Right atrium auricular region (tissue), 2 donors: ENCODE results near the gene CPSF3. TPM values are rescaled to one million over a fixed set of nuclear protein-coding genes. Genes with fewer than 3 reads are reported as not detected.

Experiments used
- DNase-seq: peaks from one replicate; pipeline ENCODE4 v3.0.0-alpha.2; 2019; ENCODE audit warnings: low spot score
- H3K27ac ChIP-seq, 2 donors: fragments of 200-600 bp; sonication (generic); 1 replicate in 1 of 2; 2 replicates in 1 of 2; pipeline ENCODE4 v1.5.1; 2016 to 2019
- H3K27me3 ChIP-seq, 2 donors: fragments of 200-600 bp; sonication (generic); one replicate each; pipeline versions ENCODE4 v1.5.1 to v1.6.0; 2017 to 2019
- H3K36me3 ChIP-seq: fragments of 200-600 bp; sonication (generic); one replicate; pipeline ENCODE4 v1.5.1; 2016
- H3K4me1 ChIP-seq, 2 donors: fragments of 200-600 bp; sonication (generic); one replicate each; pipeline versions ENCODE4 v1.5.1 to v1.6.0; 2017 to 2019
- H3K4me3 ChIP-seq, 2 donors: fragments of 200-600 bp; sonication (generic); 1 replicate in 1 of 2; 2 replicates in 1 of 2; pipeline ENCODE4 v1.5.1; 2017 to 2019; ENCODE audit warnings: mild to moderate bottlenecking in 1 of 2, moderate library complexity in 1 of 2
- H3K9me3 ChIP-seq, 2 donors: fragments of 200-600 bp; sonication (generic); one replicate each; pipeline ENCODE4 v1.5.1; 2019
- total RNA-seq, 2 donors: library from RNA; depleted of rRNA; stranded (reverse); fragments of >200 nt; gene quantifications; one replicate each; pipeline ENCODE4 v1.1.0, GENCODE V29; 2016
- TF ChIP-seq, protein P1 (sequence below), 2 donors: fragments of 200-600 bp; sonication (generic); IDR thresholded peaks; one replicate each; pipeline ENCODE4 v1.5.1; 2019; ENCODE audit warnings: antibody characterized with exemption in 2 of 2

Gene CPSF3
- total RNA-seq, 2 donors from 2014 or later, result 13.7 to 13.9 TPM

DNA sequence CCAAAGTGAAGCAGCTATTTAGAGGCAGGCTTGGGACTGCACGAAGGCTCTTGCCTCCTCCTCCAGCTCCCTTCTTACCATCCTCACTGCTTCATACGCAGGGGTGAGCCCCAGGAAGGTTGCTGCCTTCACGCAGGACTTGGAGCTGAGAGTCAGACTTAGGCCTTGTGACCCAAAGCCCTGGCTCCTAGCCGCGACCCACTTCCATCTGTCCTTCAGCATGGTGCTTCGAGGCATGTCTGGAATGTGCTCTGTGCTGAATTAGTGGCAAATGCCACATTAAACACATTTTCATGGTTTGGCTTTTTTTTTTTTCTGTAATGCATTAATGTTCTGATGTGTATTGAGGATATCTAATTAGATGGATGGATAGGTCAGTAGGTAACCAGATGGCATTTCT, 37.6 kb upstream of the CPSF3 start:
- H3K4me3 ChIP-seq, result no peak overlapping the region
- H3K4me1 ChIP-seq, result peaks cover 0 to 7% of the 10 kb centered on the region in 2 donors
- H3K9me3 ChIP-seq, result no peaks in the 10 kb centered on the region
- H3K27me3 ChIP-seq, result no peaks in the 10 kb centered on the region
- H3K36me3 ChIP-seq, result peaks cover 23% of the 10 kb centered on the region
- DNase-seq, result no peak
- TF ChIP-seq, protein P1, sequence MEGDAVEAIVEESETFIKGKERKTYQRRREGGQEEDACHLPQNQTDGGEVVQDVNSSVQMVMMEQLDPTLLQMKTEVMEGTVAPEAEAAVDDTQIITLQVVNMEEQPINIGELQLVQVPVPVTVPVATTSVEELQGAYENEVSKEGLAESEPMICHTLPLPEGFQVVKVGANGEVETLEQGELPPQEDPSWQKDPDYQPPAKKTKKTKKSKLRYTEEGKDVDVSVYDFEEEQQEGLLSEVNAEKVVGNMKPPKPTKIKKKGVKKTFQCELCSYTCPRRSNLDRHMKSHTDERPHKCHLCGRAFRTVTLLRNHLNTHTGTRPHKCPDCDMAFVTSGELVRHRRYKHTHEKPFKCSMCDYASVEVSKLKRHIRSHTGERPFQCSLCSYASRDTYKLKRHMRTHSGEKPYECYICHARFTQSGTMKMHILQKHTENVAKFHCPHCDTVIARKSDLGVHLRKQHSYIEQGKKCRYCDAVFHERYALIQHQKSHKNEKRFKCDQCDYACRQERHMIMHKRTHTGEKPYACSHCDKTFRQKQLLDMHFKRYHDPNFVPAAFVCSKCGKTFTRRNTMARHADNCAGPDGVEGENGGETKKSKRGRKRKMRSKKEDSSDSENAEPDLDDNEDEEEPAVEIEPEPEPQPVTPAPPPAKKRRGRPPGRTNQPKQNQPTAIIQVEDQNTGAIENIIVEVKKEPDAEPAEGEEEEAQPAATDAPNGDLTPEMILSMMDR (IDR thresholded peaks at IDR 0.05), result no peak
- peak overlapping the region in 1 of 2 donors; percentile 56 for H3K27ac ChIP-seq

DNA sequence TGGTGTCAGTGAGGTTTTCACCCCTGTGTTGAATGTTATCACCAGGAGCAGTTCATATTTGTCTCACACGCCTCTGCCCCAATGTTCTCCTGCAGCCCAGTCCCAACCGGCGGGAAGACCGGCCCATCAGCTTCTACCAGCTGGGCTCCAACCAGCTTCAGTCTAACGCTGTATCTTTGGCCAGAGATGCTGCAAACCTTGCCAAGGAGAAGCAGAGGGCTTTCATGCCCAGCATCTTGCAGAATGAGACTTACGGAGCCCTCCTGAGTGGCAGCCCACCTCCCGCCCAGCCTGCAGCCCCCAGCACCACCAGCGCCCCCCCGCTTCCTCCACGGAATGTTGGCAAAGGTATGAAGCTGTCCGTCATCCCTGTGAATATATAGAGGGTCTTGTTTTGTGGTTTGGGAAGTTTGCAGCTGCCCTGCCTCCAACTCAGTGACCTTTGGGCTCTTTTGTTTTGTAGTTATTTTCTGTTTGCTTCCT, 35.2 kb upstream of the CPSF3 start:
- Histone ChIP-seq H3K4me3 (no peak overlapping the region), H3K4me1 (peaks cover 0 to 15% of the 10 kb centered on the region in 2 donors), H3K9me3 (no peaks in the 10 kb centered on the region), H3K36me3 (peaks cover 27% of the 10 kb centered on the region), H3K27ac (no peak overlapping the region), H3K27me3 (no peaks in the 10 kb centered on the region)
- DNase-seq, result no peak
- TF ChIP-seq, protein P1 (IDR thresholded peaks at IDR 0.05), result no peak

DNA sequence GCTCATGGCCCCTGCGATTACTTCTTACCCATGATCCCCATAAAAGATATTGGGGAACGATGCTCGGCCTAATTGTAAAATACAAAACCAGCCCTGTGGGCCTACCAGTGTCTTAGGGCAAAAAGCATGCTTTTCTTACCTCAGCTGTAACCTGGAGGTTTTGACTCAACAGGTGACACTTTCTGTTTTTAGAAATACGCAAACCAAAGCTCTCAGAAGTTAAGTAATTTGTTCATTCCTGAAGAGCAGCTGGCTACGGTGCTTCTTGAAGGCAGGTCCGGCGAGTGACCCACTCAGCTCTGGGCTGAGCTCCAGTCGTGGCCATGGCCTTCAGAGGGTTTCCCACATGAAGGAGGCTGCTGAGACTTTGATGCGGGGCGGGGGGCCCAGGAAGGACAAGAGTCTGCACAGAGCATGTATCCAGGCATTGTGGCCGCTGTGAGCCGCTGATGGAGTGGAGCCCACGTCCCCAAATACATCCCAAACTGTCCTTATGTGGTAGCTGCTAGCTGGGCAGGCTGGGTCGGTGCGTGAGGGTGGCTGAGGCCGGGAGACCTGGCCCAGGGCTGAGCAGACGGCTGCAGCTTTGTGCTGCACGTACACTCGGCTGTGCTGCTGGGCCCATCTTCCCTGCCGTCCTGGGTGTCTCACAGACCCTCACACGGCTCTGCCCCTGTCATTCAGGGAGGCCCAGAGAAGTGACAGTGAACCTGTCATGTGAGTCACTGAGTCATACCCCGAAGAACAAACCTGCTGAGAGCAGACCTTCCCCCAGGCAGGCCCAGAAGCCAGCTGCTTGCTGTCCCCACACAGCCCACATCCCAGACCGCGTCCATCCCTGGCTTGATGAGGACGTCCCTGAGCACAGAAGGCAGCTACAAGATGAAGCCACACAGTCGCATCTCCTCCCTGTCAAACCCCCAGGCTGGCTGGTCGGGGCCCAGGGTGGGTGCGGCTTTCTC, 34.2 kb upstream of the CPSF3 start:
- H3K9me3 ChIP-seq, result no peaks in the 10 kb centered on the region
- no peak overlapping the region for H3K27ac ChIP-seq
- DNase-seq, result no peak
- no peak overlapping the region for H3K4me3 ChIP-seq
- TF ChIP-seq, protein P1 (IDR thresholded peaks at IDR 0.05), result no peak
- H3K4me1 ChIP-seq, result peaks cover 0 to 20% of the 10 kb centered on the region in 2 donors
- no peaks in the 10 kb centered on the region for H3K27me3 ChIP-seq
- peaks cover 32% of the 10 kb centered on the region for H3K36me3 ChIP-seq

DNA sequence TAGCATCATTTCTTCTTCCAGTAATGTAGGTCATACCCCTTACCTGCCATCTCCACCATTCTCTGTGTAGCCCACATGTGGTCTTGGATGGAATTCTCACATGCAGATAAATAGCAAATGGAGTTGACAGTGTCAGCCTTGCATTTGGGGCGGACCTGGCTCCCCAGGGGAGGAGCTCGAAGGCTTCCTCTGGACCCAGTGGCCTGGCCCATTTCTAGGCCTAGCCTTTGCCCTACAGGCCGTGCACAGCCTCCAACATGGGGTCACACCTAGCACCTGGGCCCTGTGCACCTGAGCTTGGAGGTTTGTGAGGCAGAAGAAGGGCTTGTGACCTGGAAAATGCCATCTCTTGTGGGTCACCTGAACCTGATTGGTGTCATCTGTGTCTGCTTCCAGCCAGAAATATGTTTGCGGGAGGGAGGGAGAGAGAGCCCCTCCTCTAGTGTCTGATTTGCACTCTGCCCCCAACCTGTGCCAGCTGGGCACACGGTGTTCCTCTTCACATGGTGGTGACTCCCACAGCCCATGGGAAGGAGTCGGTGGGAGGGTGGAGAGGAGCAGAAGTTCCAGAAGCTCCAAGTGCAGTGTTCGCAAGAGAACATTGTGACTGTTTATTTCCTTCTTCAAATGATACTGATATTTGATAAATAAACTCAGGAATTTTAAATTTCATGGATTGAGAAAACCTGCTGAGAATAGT, 33.2 kb upstream of the CPSF3 start:
- Histone ChIP-seq H3K4me1 (peaks cover 0 to 20% of the 10 kb centered on the region in 2 donors), H3K9me3 (no peaks in the 10 kb centered on the region), H3K27ac (no peak overlapping the region), H3K4me3 (no peak overlapping the region), H3K27me3 (no peaks in the 10 kb centered on the region), H3K36me3 (peaks cover 38% of the 10 kb centered on the region)
- TF ChIP-seq, protein P1 (IDR thresholded peaks at IDR 0.05), result no peak
- no peak for DNase-seq

DNA sequence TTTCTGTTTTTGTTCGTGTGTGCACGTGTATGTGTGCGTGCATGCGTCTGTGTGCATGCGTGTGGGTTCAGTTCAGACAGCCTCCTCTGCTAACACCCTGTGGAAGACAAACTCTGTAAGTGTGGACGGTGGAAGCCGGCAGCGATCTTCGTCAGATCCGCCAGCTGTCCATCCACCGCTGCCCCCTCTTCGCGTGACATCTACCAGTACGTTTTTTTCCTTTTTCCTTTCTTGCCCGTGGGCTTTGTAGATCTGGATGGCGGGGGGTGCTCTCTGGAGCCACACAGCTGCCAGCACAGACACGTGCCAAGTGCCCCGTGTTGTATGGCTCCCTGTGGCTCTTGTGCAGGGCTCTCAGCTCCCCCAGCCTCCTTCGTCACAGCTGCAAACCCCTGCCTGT, 32.5 kb upstream of the CPSF3 start:
- H3K27ac ChIP-seq, result no peak overlapping the region
- H3K9me3 ChIP-seq, result no peaks in the 10 kb centered on the region
- peaks cover 38% of the 10 kb centered on the region for H3K36me3 ChIP-seq
- peaks cover 0 to 20% of the 10 kb centered on the region in 2 donors for H3K4me1 ChIP-seq
- TF ChIP-seq, protein P1 (IDR thresholded peaks at IDR 0.05), result no peak
- no peak for DNase-seq
- H3K27me3 ChIP-seq, result no peaks in the 10 kb centered on the region
- no peak overlapping the region for H3K4me3 ChIP-seq
